Measurements from ENCODE around the gene RAD51C.
A peak's percentile ranks its signal among the peaks of the same experiment; 100 is the strongest.
"Not testable (repeated sequence)": the region's sequence is repeated elsewhere in the genome, so short reads cannot be mapped to it uniquely, and the experiment has no call there.

The RAD51C gene

DNA sequence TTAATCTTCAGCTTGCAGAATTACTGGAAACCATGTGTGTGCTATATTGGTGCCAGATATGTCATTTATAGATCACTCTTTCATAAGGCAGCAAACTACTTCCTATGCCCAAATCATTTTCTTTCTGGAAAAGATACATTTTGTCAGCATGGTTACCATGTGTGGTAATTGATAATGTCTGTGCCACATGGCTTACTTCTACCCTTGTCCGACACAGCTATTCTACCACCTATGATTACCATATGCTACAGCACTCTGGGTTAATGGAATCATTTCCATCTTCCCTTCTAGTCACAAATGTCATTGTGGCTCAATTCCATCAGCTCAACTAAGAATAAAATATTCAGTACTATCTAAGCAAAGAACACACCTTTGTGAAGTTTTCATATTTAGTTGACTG is 55.3 kb downstream of the RAD51C start:
- DNase-seq = no peak

- not testable (repeated sequence) for DNase-seq
Measured at GRCh38 chr17:58749627-58750026, 57.2 kb downstream of the RAD51C start.

- no peak for DNase-seq
Measured at GRCh38 chr17:58753026-58753425, 60.6 kb downstream of the RAD51C start.

DNA sequence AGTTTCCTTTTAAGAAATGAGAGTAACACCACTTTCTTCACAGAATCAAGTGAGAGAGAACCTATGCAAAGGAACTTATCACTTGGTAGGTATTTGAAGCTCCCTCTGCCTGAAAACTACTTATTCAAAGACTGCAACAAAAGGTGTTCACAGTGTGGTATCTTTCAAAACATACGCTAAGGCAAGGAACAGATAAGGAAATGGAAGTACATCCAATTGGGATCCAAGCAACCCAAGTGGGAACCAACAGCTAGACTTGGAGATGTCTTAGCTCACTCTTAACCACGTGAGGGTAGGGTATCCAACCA is 62.8 kb downstream of the RAD51C start:
- DNase-seq = no peak

- peak; percentile 51 for DNase-seq
Measured at GRCh38 chr17:58755577-58756245, 63.3 kb downstream of the RAD51C start, which contains the start of gene PPM1E. Gene PPM1E (plus strand): TSS chr17:58755854.

GRCh38 chr17:58756246-58757161 is 64.1 kb downstream of the RAD51C start:
- peak; percentile 13 for DNase-seq

DNA sequence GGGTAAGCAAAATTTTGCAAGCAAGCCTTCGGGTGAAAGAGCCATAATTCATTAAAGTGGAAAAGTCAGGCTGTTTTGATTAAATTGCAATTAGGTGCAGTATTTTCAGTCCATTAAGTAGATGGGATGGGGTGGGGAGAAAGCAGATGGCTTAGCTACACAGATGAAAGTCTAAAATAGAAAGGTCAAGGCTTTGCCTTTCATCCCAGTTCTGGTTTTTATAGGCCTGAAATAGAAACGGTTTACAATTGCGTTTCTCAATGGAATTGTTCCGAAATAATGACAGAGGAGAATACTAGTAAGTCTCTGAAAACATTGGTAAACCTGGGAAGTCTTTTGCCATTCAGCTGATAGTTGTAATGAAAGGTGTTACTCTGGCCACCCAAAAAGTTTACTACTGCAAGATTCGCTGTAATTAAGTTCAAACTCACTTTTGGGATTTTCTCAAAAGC is 64.8 kb downstream of the RAD51C start:
- no peak for DNase-seq

- no peak for DNase-seq
Measured at GRCh38 chr17:58758890-58759289, 66.5 kb downstream of the RAD51C start.

GRCh38 chr17:58759522-58759921 is 67.1 kb downstream of the RAD51C start:
- no peak for DNase-seq

DNA sequence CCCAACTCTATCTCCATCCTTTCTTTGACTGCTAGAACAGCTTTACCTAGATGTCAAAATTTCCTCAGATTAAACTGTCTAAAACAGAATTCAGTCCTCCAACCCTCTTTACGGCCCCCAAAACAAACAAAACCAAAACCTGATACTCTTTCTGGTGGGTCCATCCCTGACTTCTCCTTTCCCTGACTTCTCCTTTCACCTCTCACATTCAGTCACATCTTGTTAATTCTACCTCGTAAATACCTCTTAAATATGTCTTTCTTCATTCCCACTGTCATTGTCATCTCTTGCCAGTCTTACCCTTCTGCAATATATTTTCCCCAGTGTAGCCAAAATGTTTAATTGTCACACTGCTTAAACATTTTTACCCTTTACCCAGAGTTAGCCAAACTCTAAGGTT is 67.8 kb downstream of the RAD51C start:
- DNase-seq = no peak

DNA sequence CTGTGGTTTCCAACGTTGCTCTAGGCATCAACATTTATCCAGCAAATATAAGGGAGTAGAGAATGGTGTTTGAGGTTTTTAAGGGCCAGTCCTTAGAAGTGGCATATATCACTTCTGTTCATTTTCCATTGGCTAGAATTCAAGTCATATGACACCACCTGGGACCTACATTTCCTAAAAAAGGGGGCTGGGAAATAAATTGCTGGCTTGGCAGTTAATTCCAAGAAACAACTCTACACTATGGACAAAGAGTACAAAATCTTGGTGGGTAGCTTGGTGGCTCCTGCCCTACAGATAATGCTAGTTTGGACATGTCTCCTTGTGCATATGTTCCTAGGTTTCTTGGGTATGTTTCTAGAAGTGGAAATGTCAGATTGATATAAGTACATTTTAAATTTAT is 70.9 kb downstream of the RAD51C start:
- DNase-seq = no peak

- no peak for DNase-seq
Measured at GRCh38 chr17:58764373-58764772, 72.0 kb downstream of the RAD51C start.

GRCh38 chr17:58778482-58778881 is 86.1 kb downstream of the RAD51C start:
- DNase-seq = not testable (repeated sequence)

- no peak for DNase-seq
Measured at GRCh38 chr17:58779446-58779845, 87.0 kb downstream of the RAD51C start.

- no peak for DNase-seq
Measured at GRCh38 chr17:58783380-58783779, 91.0 kb downstream of the RAD51C start.

DNA sequence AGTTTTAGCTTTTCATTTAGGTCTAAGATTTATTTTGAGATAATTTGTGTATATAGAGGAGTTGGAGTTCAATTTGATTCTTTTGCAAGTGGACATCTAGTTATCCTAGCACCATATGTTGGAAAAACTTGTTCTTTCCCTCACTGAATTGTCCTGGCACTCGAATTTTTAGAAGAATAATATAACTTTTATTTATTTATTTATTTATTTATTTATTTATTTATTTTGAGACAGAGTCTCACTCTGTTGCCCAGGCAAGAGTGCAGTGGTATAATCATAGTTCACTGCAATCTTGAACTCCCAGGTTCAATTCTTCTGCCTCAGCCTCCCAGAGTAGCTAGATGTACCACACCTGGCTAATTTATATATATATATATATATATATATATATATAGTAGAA is 92.7 kb downstream of the RAD51C start:
- DNase-seq = no peak

Measured in activated naive CD4-positive, alpha-beta T cell treated with anti-CD3 and anti-CD28 coated beads, Interleukin-2, amount 50 U/mL, for 16 hours (primary cell).